ENCODE measurements around the gene APBA2. TPM values are rescaled to one million over a fixed set of nuclear protein-coding genes. Genes with fewer than 3 reads are reported as not detected.

The APBA2 gene
- total and polyA plus RNA-seq, 7 donors: 0.06 to 0.36 (median 0.08) TPM; not detected in 2

- DNase-seq (no peak), ATAC-seq (no peak)
- intact Hi-C loops (cut with DNase I): no loop called here
These were observed 16.4 kb downstream of the APBA2 start for GRCh38 chr15:28901987-28902745.

GRCh38 chr15:28902856-28903255, 17.1 kb downstream of the APBA2 start:
- Histone ChIP-seq H3K27me3 (ENCODE audit: insufficient read depth in 3 of 3, low read length in 2 of 3) (peaks cover 0 to 9% (median 0%) of the 10 kb centered on the region in 3 donors), H3K9me3 (no peaks in the 10 kb centered on the region), H3K36me3 (ENCODE audit: insufficient read depth in 1 of 2, low read depth in 1 of 2) (no peaks in the 10 kb centered on the region), H3K4me1 (no peaks in the 10 kb centered on the region), H3K4me3 (no peak overlapping the region), H3K27ac (no peak overlapping the region)
- WGBS, 3 donors: 92 to 95% (median 92%) methylated on average over 5 of the region's 5 CpGs
- DNase-seq (no peak), ATAC-seq (no peak)
- intact Hi-C loops (cut with DNase I): no loop called here
- TF ChIP-seq CTCF (IDR thresholded peaks at IDR 0.05): no peak

More at GRCh38 chr15:28901987-28902745, 16.4 kb downstream of the APBA2 start:
- H3K36me3 ChIP-seq (ENCODE audit: insufficient read depth in 1 of 2, low read depth in 1 of 2): no peaks in the 10 kb centered on the region
- no peak for TF ChIP-seq CTCF (IDR thresholded peaks at IDR 0.05)
- H3K4me1 ChIP-seq: no peaks in the 10 kb centered on the region
- H3K27me3 ChIP-seq (ENCODE audit: insufficient read depth in 3 of 3, low read length in 2 of 3): peaks cover 0 to 9% (median 0%) of the 10 kb centered on the region in 3 donors
- H3K9me3 ChIP-seq: no peaks in the 10 kb centered on the region
- no peak overlapping the region for H3K4me3 ChIP-seq
- no peak overlapping the region for H3K27ac ChIP-seq
- WGBS, 3 donors: 90 to 93% (median 90%) methylated on average over 13 to 14 of the region's 14 CpGs

GRCh38 chr15:28903555-28903954, 17.8 kb downstream of the APBA2 start:
- Histone ChIP-seq H3K27ac (no peak overlapping the region), H3K4me3 (no peak overlapping the region), H3K4me1 (no peaks in the 10 kb centered on the region), H3K27me3 (ENCODE audit: insufficient read depth in 3 of 3, low read length in 2 of 3) (peaks cover 0 to 9% (median 0%) of the 10 kb centered on the region in 3 donors), H3K36me3 (ENCODE audit: insufficient read depth in 1 of 2, low read depth in 1 of 2) (no peaks in the 10 kb centered on the region), H3K9me3 (no peaks in the 10 kb centered on the region)
- 77 to 83% (median 80%) methylated on average over 8 of the region's 8 CpGs for WGBS, 3 donors
- no peak for TF ChIP-seq CTCF (IDR thresholded peaks at IDR 0.05)
- intact Hi-C loops (cut with DNase I): no loop called here
- ATAC-seq: no peak
- DNase-seq: no peak

DNA sequence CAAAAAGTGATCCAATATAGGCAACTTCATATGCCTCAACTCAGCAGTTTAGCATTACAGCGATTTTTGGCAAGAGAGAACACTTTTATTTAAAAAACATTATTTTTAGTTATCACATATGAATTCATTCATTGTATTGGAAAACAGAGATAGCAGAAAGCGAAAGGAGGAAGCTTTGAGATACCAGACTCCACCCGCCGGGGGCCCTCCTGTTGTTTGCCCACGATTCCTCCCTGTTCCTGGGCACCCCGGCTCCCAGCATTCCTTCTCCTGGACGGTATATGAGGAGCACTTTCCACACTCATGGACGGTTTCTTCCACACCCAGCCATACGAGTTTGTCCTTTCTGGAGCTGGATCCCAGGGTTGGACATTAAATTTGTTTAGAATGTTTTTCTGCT, 18.2 kb downstream of the APBA2 start:
- Histone ChIP-seq H3K4me1 (no peaks in the 10 kb centered on the region), H3K27me3 (ENCODE audit: insufficient read depth in 3 of 3, low read length in 2 of 3) (peaks cover 0 to 9% (median 0%) of the 10 kb centered on the region in 3 donors), H3K9me3 (no peaks in the 10 kb centered on the region), H3K36me3 (ENCODE audit: insufficient read depth in 1 of 2, low read depth in 1 of 2) (no peaks in the 10 kb centered on the region), H3K27ac (no peak overlapping the region), H3K4me3 (no peak overlapping the region)
- intact Hi-C loops (cut with DNase I): no loop called here
- DNase-seq: no peak
- ATAC-seq: no peak
- 64 to 76% (median 69%) methylated on average over 9 of the region's 9 CpGs for WGBS, 3 donors
- no peak for TF ChIP-seq CTCF (IDR thresholded peaks at IDR 0.05)

Data from psoas muscle (tissue), 8 donors.